Thyroid gland (tissue), 4 donors: ENCODE results near the gene RNF126.
A peak's percentile ranks its signal among the peaks of the same experiment; 100 is the strongest.

Source experiments
- CTCF ChIP-seq, 6 experiments: fragments of 200-600 bp in 3 of 6; fragments of 450-650 bp in 3 of 6; sonication (generic) in 3 of 6; IDR thresholded peaks; one replicate each; pipeline ENCODE4 v1.5.1; 2016 to 2019; ENCODE audit warnings: antibody characterized with exemption in 6 of 6, mild to moderate bottlenecking in 2 of 6, inconsistent platforms in 1 of 6, moderate library complexity in 1 of 6
- POLR2A ChIP-seq, 2 donors: fragments of 450-650 bp; IDR thresholded peaks; one replicate each; pipeline ENCODE4 v1.6.1; 2017; ENCODE audit warnings: antibody characterized with exemption in 2 of 2, mild to moderate bottlenecking in 2 of 2, moderate library complexity in 1 of 2

GRCh38 chr19:704447-704741 is 41.4 kb upstream of the RNF126 start:
- TF ChIP-seq CTCF (IDR thresholded peaks at IDR 0.05): peak in 1 of 6 experiments; percentile 0
- TF ChIP-seq POLR2A (IDR thresholded peaks at IDR 0.05): no peak
